Right lobe of liver (tissue), 6 donors: Measurements from ENCODE around the gene LRMDA. TPM values are rescaled to one million over a fixed set of nuclear protein-coding genes. Genes with fewer than 3 reads are reported as not detected.

ENCODE experiments used
- ATAC-seq, 4 donors: fragments of 200-7000 bp; cut with Tn5 transposase; one replicate each; pipeline ENCODE4 v1.9.1; 2020; ENCODE audit warnings: mild to moderate bottlenecking in 4 of 4, moderate library complexity in 4 of 4
- DNase-seq, 3 donors: peaks; one replicate each; pipeline ENCODE4 v3.0.0-alpha.2; 2020
- H3K27ac ChIP-seq, 3 donors: fragments of 200-600 bp; one replicate each; pipeline ENCODE4 v1.8.0; 2022
- H3K27me3 ChIP-seq, 2 donors: fragments of 200-600 bp; one replicate each; pipeline ENCODE4 v1.8.0; 2022
- H3K36me3 ChIP-seq, 4 donors: fragments of 200-600 bp; sonication (generic) in 1 of 4; one replicate each; pipeline versions ENCODE4 v1.5.1 to v1.8.0; 2017 to 2022; ENCODE audit warnings: control low read depth in 1 of 4
- H3K4me1 ChIP-seq, 4 donors: fragments of 200-600 bp; sonication (generic) in 1 of 4; one replicate each; pipeline versions ENCODE4 v1.5.1 to v1.8.0; 2017 to 2022; ENCODE audit warnings: control low read depth in 1 of 4
- H3K4me3 ChIP-seq, 3 donors: fragments of 200-600 bp; one replicate each; pipeline ENCODE4 v1.8.0; 2022
- H3K9me3 ChIP-seq, 4 donors: fragments of 200-600 bp; sonication (generic) in 1 of 4; one replicate each; pipeline versions ENCODE4 v1.5.1 to v1.8.0; 2017 to 2022; ENCODE audit warnings: control low read depth in 1 of 4
- CTCF ChIP-seq, 4 donors: fragments of 200-600 bp in 3 of 4; fragments of 450-650 bp in 1 of 4; IDR thresholded peaks; one replicate each; pipeline versions ENCODE4 v1.5.1 to v1.8.0; 2016 to 2022; ENCODE audit warnings: antibody characterized with exemption in 4 of 4, mild to moderate bottlenecking in 2 of 4
- POLR2A ChIP-seq: fragments of 450-650 bp; IDR thresholded peaks from one replicate; pipeline ENCODE4 v1.6.1; 2017; ENCODE audit warnings: antibody characterized with exemption, mild to moderate bottlenecking
- WGBS: methylation state at CpG from one replicate; pipeline ENCODE4 v1.1.6; 2018; ENCODE audit warnings: low coverage, low lambda C conversion rate; ENCODE audit not compliant: insufficient coverage; ENCODE audit errors: missing lambda C conversion rate; 5-methylcytosine and 5-hydroxymethylcytosine counted together
- intact Hi-C, 2 donors: fragments of 100-400 bp; cut with DNase I; formaldehyde crosslinking; loops; one replicate each; pipeline versions ENCODE4 v1.11.2 to v1.14.1; 2022
- total RNA-seq, 6 experiments: library from RNA; depleted of rRNA in 2 of 6; stranded (reverse); fragments of >200 nt in 2 of 6; fragmentation: NEBNext Ultra II Directional in 3 of 6; extraction: Animal tissue kit (Norgen Biotek cat#: 25700) in 3 of 6; gene quantifications; one replicate each; pipeline versions ENCODE4 v1.1.0 to v1.2.4, GENCODE V29; 2016 to 2023
- donor health status: DM: no; HTN: yes; CAD: no.
- donor health status: DM: no; HTN: no; CAD: no.
- donor health status: DM: no; HTN: no; CAD: no.
- donor health status: DM: no; HTN: yes; CAD: no.
- donor health status: DM: no; HTN: yes; CAD: no.

The LRMDA gene
- total RNA-seq, 6 experiments from 2014 or later, result 9.9 to 19.9 (median 16.3) TPM

GRCh38 chr10:75852851-75853484 is 421.5 kb downstream of the LRMDA start:
- Histone ChIP-seq H3K36me3 (no peaks in the 10 kb centered on the region), H3K27me3 (no peaks in the 10 kb centered on the region), H3K4me3 (no peak overlapping the region), H3K27ac (no peak overlapping the region), H3K9me3 (no peaks in the 10 kb centered on the region), H3K4me1 (no peaks in the 10 kb centered on the region)
- no peak for ATAC-seq
- 50% methylated on average over 3 of the region's 3 CpGs for WGBS
- intact Hi-C loops, result no loop called here
- TF ChIP-seq CTCF (IDR thresholded peaks at IDR 0.05) (peak in 3 of 4 donors; percentile 19 to 29 (median 21)), POLR2A (no peak)
- no peak for DNase-seq

- intact Hi-C loops, result no loop called here
- ATAC-seq, result no peak
- 74% methylated on average over 5 of the region's 5 CpGs for WGBS
- H3K36me3 ChIP-seq, result no peaks in the 10 kb centered on the region
- H3K4me1 ChIP-seq, result peaks cover 0 to 8% (median 3%) of the 10 kb centered on the region in 4 donors
- no peak overlapping the region for H3K27ac ChIP-seq
- H3K4me3 ChIP-seq, result no peak overlapping the region
- H3K9me3 ChIP-seq, result no peaks in the 10 kb centered on the region
- TF ChIP-seq POLR2A (no peak), CTCF (IDR thresholded peaks at IDR 0.05) (no peak)
- no peak for DNase-seq
- no peaks in the 10 kb centered on the region for H3K27me3 ChIP-seq
These were observed 425.9 kb downstream of the LRMDA start for GRCh38 chr10:75857269-75857846.

- no peak for DNase-seq
- WGBS, result 100% methylated on average over 1 of the region's 4 CpGs
- intact Hi-C loops, result no loop called here
- no peak for TF ChIP-seq CTCF (IDR thresholded peaks at IDR 0.05)
- TF ChIP-seq POLR2A, result no peak
- Histone ChIP-seq H3K4me1 (peaks cover 0 to 8% (median 3%) of the 10 kb centered on the region in 4 donors), H3K4me3 (no peak overlapping the region), H3K9me3 (no peaks in the 10 kb centered on the region), H3K27me3 (no peaks in the 10 kb centered on the region), H3K36me3 (no peaks in the 10 kb centered on the region), H3K27ac (no peak overlapping the region)
- ATAC-seq, result no peak
These were observed 426.5 kb downstream of the LRMDA start for GRCh38 chr10:75857896-75858295.

- no peak overlapping the region for H3K4me3 ChIP-seq
- TF ChIP-seq POLR2A, result no peak
- no peak for TF ChIP-seq CTCF (IDR thresholded peaks at IDR 0.05)
- H3K36me3 ChIP-seq, result no peaks in the 10 kb centered on the region
- intact Hi-C loops, result no loop called here
- no peaks in the 10 kb centered on the region for H3K27me3 ChIP-seq
- H3K4me1 ChIP-seq, result peaks cover 0 to 8% (median 3%) of the 10 kb centered on the region in 4 donors
- DNase-seq (no peak), ATAC-seq (no peak)
- WGBS, result no CpG with 5 or more reads among the region's 1 CpG
- H3K9me3 ChIP-seq, result no peaks in the 10 kb centered on the region
- no peak overlapping the region for H3K27ac ChIP-seq
These were observed 426.9 kb downstream of the LRMDA start for GRCh38 chr10:75858339-75858738.
